Dermis microvascular lymphatic vessel endothelial cell (primary cell): ENCODE measurements around the gene RASAL2. TPM values are rescaled to one million over a fixed set of nuclear protein-coding genes. Genes with fewer than 3 reads are reported as not detected.

Experiments used
- DNase-seq, 2 donors: peaks; one replicate each; pipeline versions ENCODE4 v3.0.0 to v3.0.0-alpha.2; 2010; ENCODE audit warnings: low read depth in 2 of 2
- total RNA-seq: library from RNA; depleted of rRNA; stranded (reverse); fragments of >200 nt; gene quantifications from 2 replicates; pipeline ENCODE4 v1.2.1, GENCODE V29; 2014

Gene RASAL2
- total RNA-seq = 12.6 and 19.1 TPM in 2 replicates

DNA sequence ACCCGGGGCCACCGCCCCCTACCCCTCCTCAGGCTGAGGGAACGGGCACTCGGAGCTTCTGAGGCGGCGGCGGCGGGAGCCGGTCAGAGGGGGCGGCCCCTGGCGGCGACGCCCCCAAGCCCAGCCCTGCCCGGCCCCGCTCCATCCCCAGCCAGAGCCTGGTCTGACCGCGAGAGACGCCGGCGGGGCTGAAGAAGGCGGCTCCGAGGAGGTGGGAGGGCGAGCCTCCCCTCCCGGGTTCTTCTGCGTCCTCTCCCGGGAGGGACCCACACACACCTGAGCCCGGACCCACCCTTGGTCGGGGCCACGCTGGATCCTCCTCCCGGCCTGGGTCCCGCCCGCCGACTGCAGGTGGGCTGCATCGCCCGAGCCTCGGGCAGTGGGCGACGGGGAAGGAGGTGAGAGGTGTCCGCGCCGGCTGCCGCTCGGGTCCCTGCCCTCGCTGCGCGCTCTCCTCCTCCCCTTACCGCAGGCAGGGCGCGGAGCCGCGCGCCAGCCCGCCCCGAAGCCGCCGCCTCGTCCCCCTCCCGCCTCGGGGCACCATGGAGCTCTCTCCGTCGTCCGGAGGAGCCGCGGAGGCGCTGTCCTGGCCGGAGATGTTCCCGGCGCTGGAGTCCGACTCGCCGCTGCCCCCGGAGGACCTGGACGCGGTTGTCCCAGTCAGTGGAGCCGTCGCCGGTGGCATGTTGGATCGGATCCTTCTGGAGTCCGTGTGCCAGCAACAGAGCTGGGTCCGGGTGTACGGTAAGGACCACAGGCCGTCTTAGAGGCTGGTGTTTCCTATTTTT lies at the start of gene RASAL2:
Gene RASAL2 (plus strand): TSS at position 154 of the 788 bp plus-strand sequence. CDS start 389 bp downstream, at position 543.
- DNase-seq = peak in 1 of 2 donors; percentile 84

- DNase-seq = no peak
Observed at GRCh38 chr1:178046591-178047270, 47.2 kb upstream of the RASAL2 start.

DNA sequence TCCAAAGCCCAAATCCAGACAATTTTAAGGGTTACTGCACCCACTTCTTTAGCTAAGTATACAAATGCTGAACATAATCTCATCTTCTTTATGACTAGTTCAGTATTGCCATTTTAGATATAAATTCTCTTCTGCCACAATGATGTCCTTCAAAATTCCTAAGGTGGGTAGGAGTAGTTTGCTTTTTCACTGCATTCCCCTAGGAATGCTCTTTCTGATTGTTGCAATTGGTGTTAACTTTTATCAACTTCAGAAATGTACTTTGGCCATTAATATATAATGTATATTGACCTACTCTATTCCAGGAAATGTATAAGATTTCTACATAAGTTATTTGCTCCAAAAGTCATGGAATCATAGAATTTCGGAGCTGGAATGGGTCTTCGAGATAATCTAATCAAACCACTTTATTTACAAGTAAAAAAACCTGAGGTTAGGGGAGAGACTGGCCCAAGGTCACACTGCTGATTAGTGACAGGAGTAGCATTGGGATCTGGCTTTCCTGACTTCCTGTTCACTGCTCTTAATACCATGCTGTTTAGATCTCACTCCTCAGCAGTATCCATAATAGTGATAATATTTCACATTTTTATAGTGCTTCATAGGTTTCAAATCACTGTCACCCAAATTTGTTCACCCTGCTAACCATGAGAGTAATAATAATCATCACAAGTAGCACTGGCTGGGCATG lies 46.4 kb upstream of the RASAL2 start:
- no peak for DNase-seq

- DNase-seq = no peak
Observed at GRCh38 chr1:178048426-178048825, 45.5 kb upstream of the RASAL2 start.

- no peak for DNase-seq
Observed at GRCh38 chr1:178048883-178049282, 45.0 kb upstream of the RASAL2 start.

GRCh38 chr1:178050084-178050483 lies 43.8 kb upstream of the RASAL2 start:
- no peak for DNase-seq

GRCh38 chr1:178051071-178051470 lies 42.8 kb upstream of the RASAL2 start:
- DNase-seq = peak in 1 of 2 donors; percentile 65

- DNase-seq = peak; percentile 55 to 59
Observed at GRCh38 chr1:178052650-178053461, 41.0 kb upstream of the RASAL2 start.

DNA sequence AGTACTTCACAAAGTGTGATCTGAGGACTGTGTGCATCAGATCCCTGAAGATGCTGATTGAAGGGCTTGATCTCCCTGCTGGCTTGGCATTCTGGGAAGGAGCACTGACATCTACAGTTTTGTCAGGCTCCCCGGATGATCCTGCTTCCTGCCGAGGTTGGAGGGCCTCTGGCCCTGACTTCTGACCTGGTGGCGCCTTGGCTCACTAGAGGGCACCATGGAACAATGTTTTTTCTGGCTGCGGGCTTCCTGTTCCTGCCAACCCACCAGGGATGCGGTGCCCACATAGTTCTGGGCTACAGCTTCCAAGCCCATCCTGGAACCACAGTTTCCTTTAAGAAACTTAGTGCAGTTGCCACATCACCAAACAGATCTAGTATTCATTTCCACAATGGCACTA lies 38.8 kb upstream of the RASAL2 start:
- no peak for DNase-seq

DNA sequence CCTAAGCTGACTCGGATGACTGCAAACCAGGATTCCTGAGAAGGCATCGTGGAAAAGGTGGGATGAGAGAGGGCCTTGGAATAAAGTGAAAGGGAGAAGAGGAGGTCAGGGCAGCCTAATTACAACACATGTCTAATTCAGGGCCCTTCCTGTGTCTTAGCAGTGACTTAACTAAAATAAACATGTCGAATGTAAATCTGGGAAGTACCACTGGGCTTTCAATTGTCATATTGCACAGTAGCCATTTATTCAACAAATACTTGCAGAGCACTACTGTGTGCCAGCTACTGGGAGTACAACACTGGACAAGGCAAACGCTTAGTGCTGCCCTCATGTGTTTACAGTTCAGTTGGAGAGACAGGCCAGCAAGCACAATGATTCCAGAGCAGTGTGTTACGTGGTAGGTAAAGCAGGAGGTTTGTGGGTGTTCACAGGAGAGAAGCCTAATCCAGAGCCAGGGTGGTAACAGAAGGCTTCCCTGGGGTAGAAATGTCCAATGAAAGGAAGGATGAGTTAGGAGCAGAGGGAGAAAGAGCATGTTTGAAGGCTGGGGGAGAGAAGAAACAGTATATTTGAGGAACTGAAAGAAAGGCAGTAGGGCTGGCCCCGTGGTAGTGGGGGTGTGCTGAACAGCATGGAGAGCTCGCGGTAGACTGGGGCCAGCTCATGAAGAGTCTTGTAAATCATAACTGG lies 38.0 kb upstream of the RASAL2 start:
- DNase-seq = peak; percentile 39 to 56

DNA sequence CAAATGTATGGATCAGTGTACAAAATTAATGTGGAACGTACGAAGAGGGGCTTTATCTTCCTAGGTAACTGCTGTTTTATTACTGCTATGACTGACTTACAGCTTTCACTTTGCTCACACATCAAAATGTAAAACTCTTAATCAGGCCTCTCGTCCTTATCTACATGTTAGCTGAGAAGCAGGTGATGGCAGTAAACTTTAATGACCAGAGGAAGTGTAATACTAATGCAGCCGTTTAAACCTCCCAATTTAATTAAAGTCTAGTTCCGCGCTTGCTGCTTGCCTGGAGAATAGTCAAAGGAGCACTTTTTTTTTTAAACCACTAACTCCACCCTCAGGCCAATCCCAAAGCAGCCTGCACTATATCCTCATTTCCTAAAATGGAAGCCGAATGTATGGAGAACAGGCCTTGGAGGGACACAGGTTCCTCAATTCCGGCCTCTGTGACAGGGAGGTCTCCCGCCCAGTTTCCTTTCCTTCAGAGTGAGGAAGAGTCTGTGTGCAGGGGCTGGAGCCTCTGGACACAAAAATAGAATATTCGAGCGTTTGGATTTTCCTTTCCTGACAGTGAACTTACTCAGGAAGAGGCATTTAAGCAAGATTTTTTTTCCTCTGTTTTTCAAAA lies 36.7 kb upstream of the RASAL2 start:
- DNase-seq = no peak

DNA sequence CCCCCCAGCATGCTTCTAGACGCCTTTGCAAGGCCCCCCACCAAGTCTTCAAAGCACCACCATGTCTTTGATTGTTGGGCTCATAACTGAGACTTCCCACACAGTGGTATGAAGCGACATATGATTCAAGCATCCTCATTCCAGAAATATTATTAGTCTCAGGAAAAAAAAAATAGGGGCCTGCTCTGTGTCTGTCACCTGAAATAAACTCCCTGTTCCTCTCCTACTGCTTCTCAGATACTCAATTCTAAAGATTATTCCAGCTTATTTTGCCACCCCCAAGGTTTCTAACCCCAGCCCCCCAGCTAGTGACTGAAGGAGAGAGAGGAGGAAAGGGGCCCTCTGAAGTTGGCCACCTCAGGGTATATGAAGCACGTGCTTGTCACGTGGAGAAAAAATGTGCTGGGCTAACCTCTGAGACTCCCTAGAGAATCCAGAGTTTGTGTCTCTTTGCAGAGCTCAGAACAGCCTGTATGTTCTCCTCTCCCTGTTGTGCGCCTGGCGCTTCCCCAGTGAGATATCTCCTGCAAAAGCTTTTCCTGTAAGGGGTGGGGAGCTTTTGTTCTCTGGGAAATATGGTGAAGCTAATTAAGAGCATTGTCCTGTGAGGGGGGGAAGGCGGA lies 35.9 kb upstream of the RASAL2 start:
- DNase-seq = peak in 1 of 2 donors; percentile 59

GRCh38 chr1:178060789-178061556 lies 32.9 kb upstream of the RASAL2 start:
- peak; percentile 62 to 74 for DNase-seq

DNA sequence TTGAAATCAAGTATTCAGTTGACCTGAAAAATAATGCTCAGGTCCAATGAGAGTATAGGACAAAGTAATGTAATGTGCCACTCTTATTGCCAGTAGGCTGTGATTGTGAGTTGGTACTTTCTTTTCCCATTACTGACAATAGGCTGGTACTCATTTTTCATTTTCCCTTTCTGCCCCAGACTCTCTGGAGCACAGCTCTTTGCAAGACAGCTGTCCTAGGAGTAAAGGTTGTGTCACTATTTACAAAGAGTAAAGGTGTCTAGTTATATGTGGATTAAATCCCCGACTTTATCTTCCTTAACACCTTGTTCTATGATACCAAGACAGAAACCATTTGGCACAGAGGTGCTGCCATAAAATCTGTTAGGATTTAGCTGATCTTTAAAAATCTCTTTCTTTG lies 32.3 kb upstream of the RASAL2 start:
- no peak for DNase-seq

- DNase-seq = no peak
Observed at GRCh38 chr1:178064191-178064821, 29.6 kb upstream of the RASAL2 start.

- DNase-seq = no peak
Observed at GRCh38 chr1:178065250-178065649, 28.7 kb upstream of the RASAL2 start.

DNA sequence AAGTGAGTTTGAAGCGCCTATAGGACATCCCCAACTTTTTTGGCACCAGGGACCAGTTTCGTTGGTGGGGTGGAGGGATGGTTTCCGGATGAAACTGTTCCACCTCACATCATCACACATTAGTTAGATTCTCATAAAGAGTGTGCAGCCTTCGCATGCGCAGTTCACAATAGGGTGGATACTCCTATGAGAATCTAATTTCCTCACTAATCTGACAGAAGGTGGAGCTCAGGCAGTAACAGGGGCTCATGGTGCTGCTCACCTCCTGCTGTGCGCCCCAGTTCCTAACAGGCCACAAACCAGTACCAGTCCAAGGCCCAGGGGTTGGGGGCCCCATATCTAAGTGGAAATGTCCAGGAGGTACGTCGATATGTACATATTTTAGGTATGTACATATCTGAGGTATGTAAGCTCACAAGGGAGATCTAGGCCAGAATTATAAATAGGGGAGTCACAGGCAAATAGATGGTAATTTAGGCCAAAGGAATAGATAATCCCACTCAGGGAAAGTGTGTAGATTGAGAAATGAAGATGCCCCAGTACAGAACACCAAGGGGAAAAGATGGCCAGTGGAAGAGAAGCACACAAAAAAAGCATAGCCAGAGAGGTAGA lies 27.5 kb upstream of the RASAL2 start:
- no peak for DNase-seq

DNA sequence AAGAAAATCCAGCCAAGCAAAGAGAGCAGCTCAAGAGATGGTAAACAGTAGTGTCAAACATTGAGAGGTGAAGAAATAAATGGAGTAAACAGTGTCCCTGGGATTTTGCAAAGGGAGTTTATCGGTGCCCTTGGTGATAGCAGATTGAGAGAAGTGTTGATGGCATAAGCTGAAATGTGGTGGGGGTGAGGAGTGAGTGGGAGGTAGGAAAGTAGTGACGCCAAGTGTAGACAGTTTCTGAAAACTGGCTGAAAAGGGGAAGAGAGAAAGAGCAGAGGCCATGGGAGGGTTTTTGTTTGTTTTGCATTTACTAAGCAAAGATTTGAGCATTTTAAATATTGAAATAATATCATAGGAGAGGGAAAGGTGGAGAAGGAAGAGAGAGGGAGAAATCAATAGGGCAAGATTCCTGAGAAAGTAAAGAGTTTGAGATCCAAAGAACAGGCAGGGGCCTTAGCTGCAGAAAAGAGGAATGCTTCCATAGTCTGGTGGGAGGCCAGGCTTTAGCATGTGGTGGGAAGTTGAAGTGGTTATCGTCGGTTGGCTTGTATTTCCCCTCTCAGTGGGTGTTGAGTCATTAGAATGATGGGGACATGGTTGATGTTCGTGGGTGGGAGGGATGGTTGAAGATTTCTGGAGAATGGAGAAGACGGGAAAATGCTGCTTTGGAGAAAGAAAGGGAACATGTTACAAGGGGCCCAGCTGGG lies 26.8 kb upstream of the RASAL2 start:
- no peak for DNase-seq
